Thyroid gland (tissue), 4 donors: ENCODE measurements around the gene FDX1. TPM values are rescaled to one million over a fixed set of nuclear protein-coding genes. Genes with fewer than 3 reads are reported as not detected.

Experiments used
- DNase-seq, 2 donors: peaks; one replicate each; pipeline ENCODE4 v3.0.0-alpha.2; 2019
- H3K27ac ChIP-seq, 3 donors: fragments of 200-600 bp; sonication (generic); 1 replicate in 2 of 3; 2 replicates in 1 of 3; pipeline ENCODE4 v1.5.1; 2016 to 2019; ENCODE audit warnings: mild to moderate bottlenecking in 1 of 3, moderate library complexity in 1 of 3
- H3K27me3 ChIP-seq: fragments of 200-600 bp; sonication (generic); one replicate; pipeline ENCODE4 v1.5.1; 2019
- H3K36me3 ChIP-seq, 2 donors: fragments of 200-600 bp; sonication (generic); one replicate each; pipeline ENCODE4 v1.5.1; 2016 to 2019
- H3K4me1 ChIP-seq, 2 donors: fragments of 200-600 bp; sonication (generic); one replicate each; pipeline ENCODE4 v1.5.1; 2017 to 2019
- H3K4me3 ChIP-seq, 3 donors: fragments of 200-600 bp; sonication (generic); replicated peaks in 1 of 3; 1 replicate in 2 of 3; 2 replicates in 1 of 3; pipeline ENCODE4 v1.5.1; 2016; ENCODE audit warnings: mild to moderate bottlenecking in 1 of 3
- H3K9me3 ChIP-seq: fragments of 200-600 bp; sonication (generic); one replicate; pipeline ENCODE4 v1.5.1; 2017
- CTCF ChIP-seq, 6 experiments: fragments of 200-600 bp in 3 of 6; fragments of 450-650 bp in 3 of 6; sonication (generic) in 3 of 6; IDR thresholded peaks; one replicate each; pipeline ENCODE4 v1.5.1; 2016 to 2019; ENCODE audit warnings: antibody characterized with exemption in 6 of 6, mild to moderate bottlenecking in 2 of 6, inconsistent platforms in 1 of 6, moderate library complexity in 1 of 6
- POLR2A ChIP-seq, 2 donors: fragments of 450-650 bp; IDR thresholded peaks; one replicate each; pipeline ENCODE4 v1.6.1; 2017; ENCODE audit warnings: antibody characterized with exemption in 2 of 2, mild to moderate bottlenecking in 2 of 2, moderate library complexity in 1 of 2
- WGBS, 2 donors: methylation state at CpG; one replicate each; pipeline ENCODE4 v1.1.5; 2017; 5-methylcytosine and 5-hydroxymethylcytosine counted together
- intact Hi-C: fragments of 100-400 bp; cut with DNase I; formaldehyde crosslinking; loops from one replicate; pipeline ENCODE4 v1.15.1; 2023
- total RNA-seq, 4 donors: library from RNA; depleted of rRNA; stranded (reverse); fragments of >200 nt; gene quantifications; one replicate each; pipeline ENCODE4 v1.2.3, GENCODE V29; 2016

Gene FDX1
- total RNA-seq, 4 donors from 2014 or later: 28.9 to 58.5 (median 39.6) TPM

GRCh38 chr11:110433393-110434333, 3.9 kb downstream of the FDX1 start:
- DNase-seq: no peak
- Histone ChIP-seq H3K4me3 (no peak overlapping the region), H3K36me3 (no peaks in the 10 kb centered on the region), H3K4me1 (peaks cover 53 to 56% of the 10 kb centered on the region in 2 donors), H3K27me3 (no peaks in the 10 kb centered on the region), H3K27ac (peak overlapping the region; percentile 3 to 89 (median 84)), H3K9me3 (no peaks in the 10 kb centered on the region)
- intact Hi-C loops: loop anchor here (5.0 kb wide), 2 partner anchors 56 to 486 kb away; no protein-coding TSS in a partner anchor
- TF ChIP-seq CTCF (IDR thresholded peaks at IDR 0.05) (peak in 5 of 6 experiments; percentile 13 to 76 (median 64)), POLR2A (IDR thresholded peaks at IDR 0.05) (no peak)
- 65 to 66% methylated on average over 5 of the region's 5 CpGs for WGBS, 2 donors

GRCh38 chr11:110434952-110435779, 5.4 kb downstream of the FDX1 start:
- no peaks in the 10 kb centered on the region for H3K36me3 ChIP-seq
- TF ChIP-seq POLR2A (IDR thresholded peaks at IDR 0.05): no peak
- peak in 4 of 6 experiments; percentile 9 to 37 (median 23) for TF ChIP-seq CTCF (IDR thresholded peaks at IDR 0.05)
- H3K4me1 ChIP-seq: peaks cover 53 to 56% of the 10 kb centered on the region in 2 donors
- peak overlapping the region; percentile 64 to 89 (median 84) for H3K27ac ChIP-seq
- no peaks in the 10 kb centered on the region for H3K9me3 ChIP-seq
- H3K4me3 ChIP-seq: peak overlapping the region in 1 of 3 donors; percentile 1
- peak; percentile 67 to 71 for DNase-seq
- intact Hi-C loops: loop anchor here (5.0 kb wide), 2 partner anchors 58 to 488 kb away; no protein-coding TSS in a partner anchor
- WGBS, 2 donors: 66 to 67% methylated on average over 8 of the region's 8 CpGs
- no peaks in the 10 kb centered on the region for H3K27me3 ChIP-seq

- peak; percentile 32 to 34 for DNase-seq
- no peaks in the 10 kb centered on the region for H3K36me3 ChIP-seq
- TF ChIP-seq CTCF (IDR thresholded peaks at IDR 0.05): no peak
- no peak for TF ChIP-seq POLR2A (IDR thresholded peaks at IDR 0.05)
- intact Hi-C loops: no loop called here
- H3K9me3 ChIP-seq: no peaks in the 10 kb centered on the region
- no peaks in the 10 kb centered on the region for H3K27me3 ChIP-seq
- 31 to 39% methylated on average over 8 of the region's 8 CpGs for WGBS, 2 donors
- peak overlapping the region in 1 of 3 donors; percentile 1 for H3K4me3 ChIP-seq
- peaks cover 53 to 56% of the 10 kb centered on the region in 2 donors for H3K4me1 ChIP-seq
- H3K27ac ChIP-seq: peak overlapping the region; percentile 64 to 89 (median 84)
Observed at GRCh38 chr11:110435780-110436717, 6.3 kb downstream of the FDX1 start.

GRCh38 chr11:110438017-110438416, 8.3 kb downstream of the FDX1 start:
- H3K27ac ChIP-seq: peak overlapping the region in 1 of 3 donors; percentile 57
- no peak for DNase-seq
- intact Hi-C loops: no loop called here

More at GRCh38 chr11:110438017-110438416, 8.3 kb downstream of the FDX1 start:
- Histone ChIP-seq H3K27me3 (no peaks in the 10 kb centered on the region), H3K4me3 (no peak overlapping the region), H3K9me3 (no peaks in the 10 kb centered on the region), H3K36me3 (peaks cover 0 to 3% of the 10 kb centered on the region in 2 donors), H3K4me1 (peaks cover 35 to 39% of the 10 kb centered on the region in 2 donors)
- TF ChIP-seq POLR2A (IDR thresholded peaks at IDR 0.05): no peak
- TF ChIP-seq CTCF (IDR thresholded peaks at IDR 0.05): no peak
- WGBS, 2 donors: 86 to 92% methylated on average over 2 of the region's 2 CpGs
